GM18498 (cell line): ENCODE measurements around the gene MRPS27.

ENCODE experiments used
- ATAC-seq: cut with Tn5 transposase; IDR thresholded peaks from one replicate; pipeline ENCODE4 v1.9.1; 2021; ENCODE audit warnings: mild to moderate bottlenecking, moderate library complexity; ENCODE audit not compliant: unreplicated experiment

Gene MRPS27

GRCh38 chr5:72319976-72320752, at the start of gene MRPS27, which contains the start of gene PTCD2:
Gene MRPS27, minus strand, starts transcription at chr5:72320240. Its CDS starts 19 bp downstream, at chr5:72320221.
Gene PTCD2, plus strand, starts transcription at chr5:72320373. Its CDS starts 10 bp downstream, at chr5:72320383.
- peak; percentile 99 for ATAC-seq

DNA sequence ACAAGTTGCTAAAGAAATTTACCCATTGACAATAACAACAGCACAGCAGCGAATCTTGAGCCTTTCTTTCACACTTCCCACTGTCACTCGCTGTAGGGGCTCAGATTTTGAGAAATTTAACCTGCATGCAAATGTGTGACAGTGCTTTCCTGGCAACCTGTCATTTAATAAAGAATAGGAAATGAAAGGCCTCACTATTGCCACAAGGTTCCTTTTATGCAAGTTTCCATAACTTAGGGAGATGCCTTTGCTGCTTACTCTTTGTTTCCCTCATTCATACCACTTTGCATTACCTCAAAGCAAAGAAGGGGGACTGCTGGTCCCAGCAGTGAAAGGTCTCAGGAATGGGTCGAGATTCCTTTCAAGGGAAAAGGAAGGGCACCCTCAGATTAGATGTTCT, 49.7 kb upstream of the MRPS27 start:
- no peak for ATAC-seq

DNA sequence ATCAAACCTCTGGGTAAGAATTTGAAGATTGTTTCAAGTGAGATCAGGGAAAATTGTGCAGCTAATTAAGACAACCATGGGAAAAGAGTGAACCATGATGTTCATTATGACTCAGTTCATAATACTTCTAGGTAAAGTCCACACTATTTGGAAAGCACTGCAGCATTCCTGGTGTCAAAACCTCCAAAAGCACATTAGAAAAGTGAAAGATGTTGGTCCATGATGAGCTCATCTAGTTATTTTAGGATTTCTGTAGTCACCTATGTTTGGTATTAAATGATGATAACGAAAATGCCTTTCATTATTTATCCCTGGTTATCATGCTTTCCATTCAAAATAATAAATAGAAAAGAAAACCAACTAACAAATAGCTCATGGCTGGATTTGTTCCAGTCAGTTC, 49.3 kb upstream of the MRPS27 start:
- ATAC-seq, result no peak

DNA sequence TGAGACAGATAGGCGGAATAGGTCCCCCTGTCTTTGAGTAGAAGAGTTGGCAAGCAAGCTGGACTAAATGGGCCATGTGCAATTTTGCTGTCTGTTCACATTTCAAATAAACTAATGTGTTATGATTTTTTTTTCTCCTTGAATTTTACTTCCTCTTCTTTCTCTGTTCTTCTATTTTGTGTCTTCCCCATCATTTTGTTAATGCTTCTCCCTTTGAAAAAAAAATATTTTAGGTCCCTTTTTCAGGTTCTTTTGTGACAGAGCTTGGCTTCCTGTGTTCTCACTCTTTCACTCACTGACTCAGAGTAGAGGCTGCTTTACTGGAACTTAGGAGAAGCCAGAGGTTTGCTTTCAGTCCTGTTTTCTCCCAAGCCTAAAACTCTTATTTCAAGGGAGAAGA, 48.2 kb upstream of the MRPS27 start:
- ATAC-seq, result no peak

DNA sequence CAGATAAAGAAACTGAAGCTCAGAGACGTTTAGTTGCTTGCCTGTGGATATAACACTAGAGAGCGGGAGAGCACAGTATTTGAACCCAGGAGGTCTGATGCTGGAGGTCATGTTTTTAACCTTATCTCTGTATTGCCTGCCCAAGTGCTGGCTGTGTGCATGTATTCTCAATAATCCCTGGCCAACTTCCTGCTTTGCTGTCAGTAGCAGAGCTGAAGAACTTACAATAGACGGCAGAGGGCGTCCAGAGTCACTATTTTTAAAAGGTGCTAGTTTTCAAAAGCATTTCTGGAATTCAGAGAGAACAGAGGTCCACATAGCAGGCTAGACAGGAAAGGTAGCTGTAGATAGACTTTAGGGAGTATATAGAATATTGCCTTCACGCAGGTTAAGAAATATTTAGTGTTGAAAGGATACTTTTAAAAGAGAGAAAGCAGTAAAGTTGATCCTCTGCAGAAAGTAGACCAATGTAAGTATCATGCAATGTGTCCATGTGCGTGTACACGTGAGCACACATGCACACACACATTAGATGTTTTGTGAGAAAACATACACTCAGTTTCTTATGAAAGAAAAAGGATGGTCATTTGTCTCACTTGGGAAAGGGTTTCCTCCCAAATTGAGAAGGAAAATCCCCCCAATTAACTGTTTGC, 46.4 kb upstream of the MRPS27 start:
- ATAC-seq, result peak; percentile 88

DNA sequence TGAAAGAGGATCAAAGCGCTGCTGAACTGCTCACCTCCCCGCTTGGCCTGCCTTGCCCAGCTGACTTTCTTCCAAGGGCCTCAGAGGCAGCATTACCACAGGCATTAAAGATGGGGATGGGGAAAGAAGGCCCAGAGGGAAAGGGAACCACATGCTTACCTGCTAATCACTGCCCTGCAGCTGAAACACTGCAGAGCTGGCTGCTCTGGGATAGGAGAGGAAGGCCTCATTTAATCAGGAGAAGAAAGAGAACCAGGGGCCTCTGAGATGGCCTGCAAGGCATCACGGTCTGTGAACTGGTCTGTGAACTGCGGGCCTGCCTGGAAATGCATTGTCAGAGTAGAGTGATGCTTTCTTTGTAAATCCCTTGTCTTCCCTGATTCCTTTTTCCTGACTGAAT, 44.9 kb upstream of the MRPS27 start:
- ATAC-seq, result no peak

DNA sequence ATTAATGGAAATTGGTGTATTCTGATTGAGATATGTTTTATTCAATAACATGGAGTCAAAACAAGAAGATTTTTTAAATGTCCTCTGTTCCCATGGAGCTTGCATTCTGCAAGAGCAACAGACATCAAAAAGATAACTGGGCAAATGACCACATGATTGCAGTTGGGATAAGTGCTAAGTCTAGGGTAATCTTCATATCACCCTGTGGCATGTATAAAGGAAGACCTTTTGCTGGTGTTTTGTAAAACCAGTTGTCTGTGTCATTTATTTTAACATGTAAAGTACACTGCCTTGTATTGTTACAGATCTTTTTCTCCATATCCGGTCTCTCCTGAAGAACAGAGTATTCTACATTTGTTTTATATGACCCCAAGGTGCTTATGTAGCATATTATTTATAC, 44.1 kb upstream of the MRPS27 start:
- ATAC-seq, result no peak

- ATAC-seq, result no peak
Measured at GRCh38 chr5:72363166-72363802, 43.2 kb upstream of the MRPS27 start.

DNA sequence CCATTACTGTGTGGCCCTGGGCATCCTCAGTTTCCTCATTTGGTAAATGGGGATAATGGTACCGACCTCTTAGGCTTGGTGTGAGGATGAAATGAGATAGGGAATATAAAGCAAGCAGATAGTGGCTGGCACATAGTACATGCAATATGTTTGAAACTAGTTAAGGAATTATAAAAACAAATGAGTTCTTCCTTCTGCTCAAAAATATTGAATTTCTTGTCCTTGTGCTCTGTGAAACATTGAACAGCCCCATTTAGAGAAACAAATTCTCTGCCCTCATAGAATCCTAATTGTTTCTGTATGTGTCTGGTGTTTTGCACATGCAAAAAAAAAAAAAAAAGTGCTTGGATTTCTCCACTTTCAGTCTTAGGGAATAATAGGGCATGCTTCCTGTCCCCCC, 39.8 kb upstream of the MRPS27 start:
- ATAC-seq, result no peak

- no peak for ATAC-seq
Measured at GRCh38 chr5:72358925-72359324, 38.9 kb upstream of the MRPS27 start.

- no peak for ATAC-seq
Measured at GRCh38 chr5:72356361-72356760, 36.3 kb upstream of the MRPS27 start.

- no peak for ATAC-seq
Measured at GRCh38 chr5:72355706-72356299, 35.8 kb upstream of the MRPS27 start.

DNA sequence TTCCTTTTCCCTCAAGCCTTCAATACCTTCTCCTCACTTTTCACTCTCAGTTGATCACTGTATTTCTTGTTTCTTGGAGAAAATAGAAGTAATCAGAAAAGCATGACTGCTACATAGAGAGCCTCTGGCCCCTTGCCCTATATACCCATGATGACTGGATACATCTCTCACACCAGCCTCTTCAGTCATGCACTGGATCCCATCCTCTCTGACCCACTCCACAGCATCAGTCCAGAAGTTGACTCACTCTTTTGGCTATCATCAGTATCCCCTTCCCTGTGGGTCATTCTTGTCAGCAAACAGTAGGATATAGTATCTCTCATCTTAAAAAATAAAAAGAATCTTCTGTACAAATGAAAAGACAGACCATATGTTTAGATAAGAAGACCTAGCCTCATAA, 33.0 kb upstream of the MRPS27 start:
- no peak for ATAC-seq

DNA sequence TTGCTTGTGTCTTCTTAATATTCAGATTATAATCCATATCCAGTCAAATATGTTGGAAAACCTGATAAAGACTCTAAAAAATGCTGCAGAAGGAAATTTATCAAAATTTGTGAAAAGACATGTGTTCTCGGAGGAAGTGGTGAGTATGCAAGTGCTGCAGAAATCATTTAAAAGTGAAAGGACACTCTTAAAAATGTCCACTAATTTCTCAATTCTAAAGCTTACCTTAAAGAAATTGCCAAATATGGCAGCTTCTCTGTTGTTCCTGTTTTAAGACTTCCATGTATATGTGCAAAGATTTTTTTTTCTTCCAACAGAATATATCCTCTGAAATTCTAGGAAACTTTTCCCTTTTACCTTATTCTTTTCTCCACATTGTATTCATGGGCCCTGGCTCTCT, 32.6 kb upstream of the MRPS27 start:
- ATAC-seq, result no peak

GRCh38 chr5:72351376-72351775, 31.3 kb upstream of the MRPS27 start:
- no peak for ATAC-seq

GRCh38 chr5:72347801-72348308, 27.8 kb upstream of the MRPS27 start:
- ATAC-seq, result no peak

DNA sequence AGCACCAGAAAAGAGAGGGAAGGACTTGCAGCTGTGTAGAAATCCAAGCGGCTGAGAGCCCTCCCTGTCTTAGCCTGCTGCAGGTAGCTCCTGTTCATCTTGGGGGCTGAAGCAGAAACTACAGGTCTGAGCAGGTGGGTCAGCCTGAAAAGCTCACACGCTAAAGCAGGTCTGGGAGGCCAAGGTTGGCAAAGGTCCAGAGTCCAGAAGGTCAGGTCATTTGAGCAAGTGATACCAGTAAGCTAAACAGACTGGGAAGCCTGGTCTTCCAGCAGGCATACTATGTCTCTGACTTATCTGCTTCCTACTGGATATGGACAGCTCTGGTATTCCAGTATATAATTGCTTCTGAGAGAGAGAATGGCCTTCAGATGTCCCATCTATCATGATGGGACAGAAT, 26.4 kb upstream of the MRPS27 start:
- ATAC-seq, result no peak

DNA sequence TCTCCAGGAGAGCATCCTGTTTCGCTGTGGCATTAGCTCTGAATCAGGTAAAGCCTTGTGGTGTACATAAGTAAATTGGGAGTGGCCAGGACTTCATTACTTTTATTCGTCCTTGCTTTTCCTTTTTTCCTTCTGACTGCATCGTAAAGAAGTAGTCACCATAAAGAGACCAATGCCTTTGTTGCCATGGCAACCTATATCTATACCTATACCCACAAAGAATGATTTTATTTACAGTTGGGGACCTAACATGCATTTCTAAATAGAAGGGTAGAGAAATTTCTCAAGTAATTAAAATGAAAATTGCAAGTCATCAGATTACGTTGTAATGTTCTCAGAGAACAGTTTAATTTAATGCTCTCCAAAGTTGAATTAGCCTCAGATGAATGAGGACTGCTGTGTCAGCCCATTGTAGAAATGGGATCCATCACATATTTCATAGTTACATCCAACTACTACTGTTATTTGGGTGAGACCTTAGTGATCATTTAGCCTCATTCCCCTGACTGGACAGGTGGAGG, 18.7 kb upstream of the MRPS27 start:
- ATAC-seq, result no peak

DNA sequence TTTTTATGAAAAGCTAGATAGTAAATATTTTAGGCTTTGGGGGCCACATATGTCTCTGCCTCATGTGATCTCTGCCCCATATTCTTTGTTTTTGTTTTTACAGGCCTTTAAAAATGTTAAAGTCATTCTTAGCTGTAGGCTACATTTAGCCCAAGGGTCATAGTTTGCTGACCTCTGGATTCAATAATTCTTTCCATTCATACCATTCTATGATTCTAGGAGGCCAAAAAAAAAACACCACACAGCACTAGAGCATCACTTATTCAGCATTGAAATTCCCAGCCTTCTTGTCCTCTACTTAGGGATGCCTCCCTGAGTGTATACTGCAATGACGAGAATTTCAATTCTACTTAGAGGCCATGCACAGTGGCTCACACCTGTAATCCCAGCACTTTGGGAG, 17.1 kb upstream of the MRPS27 start:
- no peak for ATAC-seq

- no peak for ATAC-seq
Measured at GRCh38 chr5:72330712-72331111, 10.7 kb upstream of the MRPS27 start.

- no peak for ATAC-seq
Measured at GRCh38 chr5:72328172-72328571, 8.1 kb upstream of the MRPS27 start.
